Measurements from ENCODE around the gene KIAA1671. TPM values are rescaled to one million over a fixed set of nuclear protein-coding genes. Genes with fewer than 3 reads are reported as not detected.
"Not testable (repeated sequence)": the region's sequence is repeated elsewhere in the genome, so short reads cannot be mapped to it uniquely, and the experiment has no call there.

KIAA1671 gene
- total and polyA plus RNA-seq, 2 donors (not counting 1 experiment from before 2014, with no cell fraction given): 0.01 to 0.02 TPM

GRCh38 chr22:25203082-25203481, 250.6 kb downstream of the KIAA1671 start:
- Histone ChIP-seq H2AFZ (ENCODE audit: insufficient read depth, low read depth, low read length, poor library complexity, severe bottlenecking) (no peak overlapping the region), H3K36me3 (replicated peaks in 1 of 2; ENCODE audit: control extremely low read depth in 1 of 2, control insufficient read depth in 1 of 2, extremely low read depth in 1 of 2, insufficient read depth in 2 of 2, low read length in 1 of 2) (no peaks in the 10 kb centered on the region), H3K4me2 (replicated peaks; ENCODE audit: low read depth, low read length, poor library complexity, severe bottlenecking) (no peak overlapping the region), H3K79me2 (ENCODE audit: control insufficient read depth, insufficient read depth, low read length) (no peaks in the 10 kb centered on the region), H3K27ac (ENCODE audit: low read length in 2 of 2) (no peak overlapping the region), H3K4me1 (ENCODE audit: control insufficient read depth in 2 of 2, insufficient read depth in 2 of 2, low read length in 2 of 2) (no peaks in the 10 kb centered on the region), H3K9me3 (ENCODE audit: control extremely low read depth in 1 of 3, control insufficient read depth in 2 of 3, insufficient read depth in 1 of 3, low read length in 2 of 3) (peaks cover 0 to 2% (median 0%) of the 10 kb centered on the region in 3 donors), H3K27me3 (replicated peaks in 1 of 4; ENCODE audit: control extremely low read depth in 1 of 4, control insufficient read depth in 3 of 4, insufficient read depth in 4 of 4, low read length in 3 of 4) (no peaks in the 10 kb centered on the region), H3K9ac (ENCODE audit: low read length) (no peak overlapping the region), H3K4me3 (ENCODE audit: control extremely low read depth in 1 of 5, extremely low read depth in 1 of 5, insufficient read depth in 1 of 5, low read depth in 2 of 5, low read length in 4 of 5) (no peak overlapping the region), H4K20me1 (ENCODE audit: control insufficient read depth, insufficient read depth, low read length, poor library complexity, severe bottlenecking) (no peaks in the 10 kb centered on the region)
- Mint-ChIP-seq H3K4me3 (no peak overlapping the region), H3K27ac (no peak overlapping the region), H3K4me1 (no peaks in the 10 kb centered on the region), H3K27me3 (peaks cover 14% of the 10 kb centered on the region), H3K9me3 (ENCODE audit: insufficient read depth) (no peaks in the 10 kb centered on the region)
- 100% methylated on average over 1 of the region's 4 CpGs for WGBS (ENCODE audit: insufficient coverage)
- no peak for TF ChIP-seq CTCF (IDR thresholded peaks at IDR 0.05)
- no peak for TF ChIP-seq EZH2 (IDR thresholded peaks at IDR 0.05; ENCODE audit: borderline replicate concordance, insufficient read depth, low read depth, low read length, poor library complexity, severe bottlenecking)
- no peak for DNase-seq
- POLR2A ChIA-PET: no interaction called here
- CTCF ChIA-PET: interaction anchor here (0.6 to 3.4 kb wide), 7 partner anchors 10 to 1127 kb away, joined by 3 to 16 read pairs (median 8); no protein-coding TSS in a partner anchor
- no peak for ATAC-seq (ENCODE audit: low read depth)
- intact Hi-C loops (cut with micrococcal nuclease): loop anchor here (2.0 kb wide), 1 partner anchor 570 kb away; no protein-coding TSS in a partner anchor

GRCh38 chr22:25204547-25204946, 252.0 kb downstream of the KIAA1671 start:
- H2AFZ ChIP-seq (ENCODE audit: insufficient read depth, low read depth, low read length, poor library complexity, severe bottlenecking); H3K4me1 ChIP-seq (ENCODE audit: control insufficient read depth in 2 of 2, insufficient read depth in 2 of 2, low read length in 2 of 2); H3K9ac ChIP-seq (ENCODE audit: low read length); H3K27ac Mint-ChIP-seq; H3K27ac ChIP-seq (ENCODE audit: low read length in 2 of 2); intact Hi-C loops (cut with micrococcal nuclease); H3K36me3 ChIP-seq (replicated peaks in 1 of 2; ENCODE audit: control extremely low read depth in 1 of 2, control insufficient read depth in 1 of 2, extremely low read depth in 1 of 2, insufficient read depth in 2 of 2, low read length in 1 of 2); H3K4me3 ChIP-seq (ENCODE audit: control extremely low read depth in 1 of 5, extremely low read depth in 1 of 5, insufficient read depth in 1 of 5, low read depth in 2 of 5, low read length in 4 of 5); H3K79me2 ChIP-seq (ENCODE audit: control insufficient read depth, insufficient read depth, low read length); H3K9me3 ChIP-seq (ENCODE audit: control extremely low read depth in 1 of 3, control insufficient read depth in 2 of 3, insufficient read depth in 1 of 3, low read length in 2 of 3); H4K20me1 ChIP-seq (ENCODE audit: control insufficient read depth, insufficient read depth, low read length, poor library complexity, severe bottlenecking); DNase-seq; H3K4me3 Mint-ChIP-seq; H3K27me3 ChIP-seq (replicated peaks in 1 of 4; ENCODE audit: control extremely low read depth in 1 of 4, control insufficient read depth in 3 of 4, insufficient read depth in 4 of 4, low read length in 3 of 4); POLR2A ChIA-PET; H3K4me1 Mint-ChIP-seq; H3K9me3 Mint-ChIP-seq (ENCODE audit: insufficient read depth); ATAC-seq (ENCODE audit: low read depth); H3K4me2 ChIP-seq (replicated peaks; ENCODE audit: low read depth, low read length, poor library complexity, severe bottlenecking): not testable (repeated sequence)
- CTCF ChIA-PET: interaction anchor here (0.9 to 2.2 kb wide), 2 partner anchors 11 to 129 kb away, joined by 3 to 6 read pairs; no protein-coding TSS in a partner anchor
- WGBS (ENCODE audit: insufficient coverage): 71% methylated on average over 4 of the region's 7 CpGs
- peaks cover 15% of the 10 kb centered on the region for H3K27me3 Mint-ChIP-seq
